Measurements from ENCODE around the gene FIGNL2. TPM values are rescaled to one million over a fixed set of nuclear protein-coding genes. Genes with fewer than 3 reads are reported as not detected.
A peak's percentile ranks its signal among the peaks of the same experiment; 100 is the strongest.

The FIGNL2 gene
- total and polyA plus RNA-seq, 2 of the 13 experiments (the other 11 are each of a cell fraction or from before 2014, with no cell fraction given), result 0.82 to 1.00 TPM

DNA sequence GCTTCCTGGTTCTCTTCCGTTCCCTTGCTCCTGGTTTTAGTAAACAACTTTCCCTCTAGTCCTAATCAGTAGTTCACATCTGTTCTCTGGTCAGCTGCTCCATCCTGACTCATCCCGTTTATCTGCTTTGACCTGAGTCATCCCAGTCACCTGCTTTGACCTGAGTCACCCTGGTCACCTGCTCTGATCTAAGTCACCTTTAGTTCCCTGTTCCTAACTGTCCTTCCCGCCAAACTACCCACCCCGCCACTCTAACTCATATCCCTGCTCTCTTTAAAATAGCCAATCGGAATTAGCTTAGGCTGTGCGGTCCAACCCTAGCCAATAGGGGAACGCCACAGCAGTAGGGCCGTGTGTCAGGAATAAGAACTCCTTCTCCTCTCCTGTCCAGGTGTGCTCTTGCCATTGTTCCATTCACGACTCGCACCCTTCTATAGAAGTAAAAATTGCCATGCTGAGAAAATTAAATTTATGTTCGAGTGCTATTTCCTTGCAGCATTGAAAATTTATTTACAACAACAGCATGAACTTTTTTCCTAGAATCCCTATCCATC lies 36.2 kb upstream of the FIGNL2 start (continued):
- TF ChIP-seq, protein P1, sequence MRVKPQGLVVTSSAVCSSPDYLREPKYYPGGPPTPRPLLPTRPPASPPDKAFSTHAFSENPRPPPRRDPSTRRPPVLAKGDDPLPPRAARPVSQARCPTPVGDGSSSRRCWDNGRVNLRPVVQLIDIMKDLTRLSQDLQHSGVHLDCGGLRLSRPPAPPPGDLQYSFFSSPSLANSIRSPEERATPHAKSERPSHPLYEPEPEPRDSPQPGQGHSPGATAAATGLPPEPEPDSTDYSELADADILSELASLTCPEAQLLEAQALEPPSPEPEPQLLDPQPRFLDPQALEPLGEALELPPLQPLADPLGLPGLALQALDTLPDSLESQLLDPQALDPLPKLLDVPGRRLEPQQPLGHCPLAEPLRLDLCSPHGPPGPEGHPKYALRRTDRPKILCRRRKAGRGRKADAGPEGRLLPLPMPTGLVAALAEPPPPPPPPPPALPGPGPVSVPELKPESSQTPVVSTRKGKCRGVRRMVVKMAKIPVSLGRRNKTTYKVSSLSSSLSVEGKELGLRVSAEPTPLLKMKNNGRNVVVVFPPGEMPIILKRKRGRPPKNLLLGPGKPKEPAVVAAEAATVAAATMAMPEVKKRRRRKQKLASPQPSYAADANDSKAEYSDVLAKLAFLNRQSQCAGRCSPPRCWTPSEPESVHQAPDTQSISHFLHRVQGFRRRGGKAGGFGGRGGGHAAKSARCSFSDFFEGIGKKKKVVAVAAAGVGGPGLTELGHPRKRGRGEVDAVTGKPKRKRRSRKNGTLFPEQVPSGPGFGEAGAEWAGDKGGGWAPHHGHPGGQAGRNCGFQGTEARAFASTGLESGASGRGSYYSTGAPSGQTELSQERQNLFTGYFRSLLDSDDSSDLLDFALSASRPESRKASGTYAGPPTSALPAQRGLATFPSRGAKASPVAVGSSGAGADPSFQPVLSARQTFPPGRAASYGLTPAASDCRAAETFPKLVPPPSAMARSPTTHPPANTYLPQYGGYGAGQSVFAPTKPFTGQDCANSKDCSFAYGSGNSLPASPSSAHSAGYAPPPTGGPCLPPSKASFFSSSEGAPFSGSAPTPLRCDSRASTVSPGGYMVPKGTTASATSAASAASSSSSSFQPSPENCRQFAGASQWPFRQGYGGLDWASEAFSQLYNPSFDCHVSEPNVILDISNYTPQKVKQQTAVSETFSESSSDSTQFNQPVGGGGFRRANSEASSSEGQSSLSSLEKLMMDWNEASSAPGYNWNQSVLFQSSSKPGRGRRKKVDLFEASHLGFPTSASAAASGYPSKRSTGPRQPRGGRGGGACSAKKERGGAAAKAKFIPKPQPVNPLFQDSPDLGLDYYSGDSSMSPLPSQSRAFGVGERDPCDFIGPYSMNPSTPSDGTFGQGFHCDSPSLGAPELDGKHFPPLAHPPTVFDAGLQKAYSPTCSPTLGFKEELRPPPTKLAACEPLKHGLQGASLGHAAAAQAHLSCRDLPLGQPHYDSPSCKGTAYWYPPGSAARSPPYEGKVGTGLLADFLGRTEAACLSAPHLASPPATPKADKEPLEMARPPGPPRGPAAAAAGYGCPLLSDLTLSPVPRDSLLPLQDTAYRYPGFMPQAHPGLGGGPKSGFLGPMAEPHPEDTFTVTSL (CRISPR knock-in tag; IDR thresholded peaks at IDR 0.05; ENCODE audit: borderline replicate concordance), result 0 out of 2 replicates have a peak, but pooled peaks have one; percentile 47
- TF ChIP-seq XRCC5 (optimal IDR thresholded peaks at IDR 0.05; ENCODE audit: low read length) (no peak), ZIK1 (CRISPR knock-in tag; IDR thresholded peaks at IDR 0.05; ENCODE audit: borderline replicate concordance, low read depth) (no peak), ZNF546 (CRISPR knock-in tag; conservative IDR thresholded peaks at IDR 0.05) (no peak), POGZ (CRISPR knock-in tag; IDR thresholded peaks at IDR 0.05) (0 out of 2 replicates have a peak, but pooled peaks have one; percentile 23), ZNF878 (CRISPR knock-in tag; IDR thresholded peaks at IDR 0.05) (0 out of 2 replicates have a peak, but pooled peaks have one; percentile 45), FOSL1 (CRISPR knock-in tag; IDR thresholded peaks at IDR 0.05; ENCODE audit: borderline replicate concordance) (peak; percentile 83), SAP130 (CRISPR knock-in tag; IDR thresholded peaks at IDR 0.05; ENCODE audit: low read depth) (peak; percentile 73), ZNF629 (CRISPR knock-in tag; conservative IDR thresholded peaks at IDR 0.05) (no peak), ZNF780A (CRISPR knock-in tag; IDR thresholded peaks at IDR 0.05) (no peak), NR2F1 (CRISPR knock-in tag; IDR thresholded peaks at IDR 0.05) (peak in 1 of 2 experiments; percentile 63; a peak in 1 of 4 replicates), ZSCAN31 (CRISPR knock-in tag; IDR thresholded peaks at IDR 0.05; ENCODE audit: low read depth) (no peak), HHEX (CRISPR knock-in tag; IDR thresholded peaks at IDR 0.05) (no peak), CBX2 (IDR thresholded peaks at IDR 0.05; ENCODE audit: low read depth, low read length) (no peak), CBX2 (CRISPR knock-in tag; IDR thresholded peaks at IDR 0.05; ENCODE audit: low read depth) (no peak)
- TF ChIP-seq, protein P2, sequence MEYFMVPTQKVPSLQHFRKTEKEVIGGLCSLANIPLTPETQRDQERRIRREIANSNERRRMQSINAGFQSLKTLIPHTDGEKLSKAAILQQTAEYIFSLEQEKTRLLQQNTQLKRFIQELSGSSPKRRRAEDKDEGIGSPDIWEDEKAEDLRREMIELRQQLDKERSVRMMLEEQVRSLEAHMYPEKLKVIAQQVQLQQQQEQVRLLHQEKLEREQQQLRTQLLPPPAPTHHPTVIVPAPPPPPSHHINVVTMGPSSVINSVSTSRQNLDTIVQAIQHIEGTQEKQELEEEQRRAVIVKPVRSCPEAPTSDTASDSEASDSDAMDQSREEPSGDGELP (IDR thresholded peaks at IDR 0.05; ENCODE audit: borderline replicate concordance, low read depth), result peak; percentile 86; the same call in 1 of the 2 replicates
- TF ChIP-seq, protein P3, sequence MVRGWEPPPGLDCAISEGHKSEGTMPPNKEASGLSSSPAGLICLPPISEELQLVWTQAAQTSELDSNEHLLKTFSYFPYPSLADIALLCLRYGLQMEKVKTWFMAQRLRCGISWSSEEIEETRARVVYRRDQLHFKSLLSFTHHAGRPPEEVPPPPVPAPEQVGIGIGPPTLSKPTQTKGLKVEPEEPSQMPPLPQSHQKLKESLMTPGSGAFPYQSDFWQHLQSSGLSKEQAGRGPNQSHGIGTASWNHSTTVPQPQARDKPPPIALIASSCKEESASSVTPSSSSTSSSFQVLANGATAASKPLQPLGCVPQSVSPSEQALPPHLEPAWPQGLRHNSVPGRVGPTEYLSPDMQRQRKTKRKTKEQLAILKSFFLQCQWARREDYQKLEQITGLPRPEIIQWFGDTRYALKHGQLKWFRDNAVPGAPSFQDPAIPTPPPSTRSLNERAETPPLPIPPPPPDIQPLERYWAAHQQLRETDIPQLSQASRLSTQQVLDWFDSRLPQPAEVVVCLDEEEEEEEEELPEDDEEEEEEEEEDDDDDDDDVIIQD (CRISPR knock-in tag; IDR thresholded peaks at IDR 0.05; ENCODE audit: low read depth), result peak; percentile 49; the same call in 1 of the 2 replicates
- TF ChIP-seq, protein P4, sequence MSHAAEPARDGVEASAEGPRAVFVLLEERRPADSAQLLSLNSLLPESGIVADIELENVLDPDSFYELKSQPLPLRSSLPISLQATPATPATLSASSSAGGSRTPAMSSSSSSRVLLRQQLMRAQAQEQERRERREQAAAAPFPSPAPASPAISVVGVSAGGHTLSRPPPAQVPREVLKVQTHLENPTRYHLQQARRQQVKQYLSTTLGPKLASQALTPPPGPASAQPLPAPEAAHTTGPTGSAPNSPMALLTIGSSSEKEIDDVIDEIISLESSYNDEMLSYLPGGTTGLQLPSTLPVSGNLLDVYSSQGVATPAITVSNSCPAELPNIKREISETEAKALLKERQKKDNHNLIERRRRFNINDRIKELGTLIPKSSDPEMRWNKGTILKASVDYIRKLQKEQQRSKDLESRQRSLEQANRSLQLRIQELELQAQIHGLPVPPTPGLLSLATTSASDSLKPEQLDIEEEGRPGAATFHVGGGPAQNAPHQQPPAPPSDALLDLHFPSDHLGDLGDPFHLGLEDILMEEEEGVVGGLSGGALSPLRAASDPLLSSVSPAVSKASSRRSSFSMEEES (CRISPR knock-in tag; IDR thresholded peaks at IDR 0.05), result peak; percentile 97
- TF ChIP-seq, protein P5, sequence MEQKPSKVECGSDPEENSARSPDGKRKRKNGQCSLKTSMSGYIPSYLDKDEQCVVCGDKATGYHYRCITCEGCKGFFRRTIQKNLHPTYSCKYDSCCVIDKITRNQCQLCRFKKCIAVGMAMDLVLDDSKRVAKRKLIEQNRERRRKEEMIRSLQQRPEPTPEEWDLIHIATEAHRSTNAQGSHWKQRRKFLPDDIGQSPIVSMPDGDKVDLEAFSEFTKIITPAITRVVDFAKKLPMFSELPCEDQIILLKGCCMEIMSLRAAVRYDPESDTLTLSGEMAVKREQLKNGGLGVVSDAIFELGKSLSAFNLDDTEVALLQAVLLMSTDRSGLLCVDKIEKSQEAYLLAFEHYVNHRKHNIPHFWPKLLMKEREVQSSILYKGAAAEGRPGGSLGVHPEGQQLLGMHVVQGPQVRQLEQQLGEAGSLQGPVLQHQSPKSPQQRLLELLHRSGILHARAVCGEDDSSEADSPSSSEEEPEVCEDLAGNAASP (CRISPR knock-in tag; IDR thresholded peaks at IDR 0.05; ENCODE audit: borderline replicate concordance), result peak; percentile 79; the same call in 1 of the 2 replicates

Measured in HepG2 (cell line).